ENCODE measurements around the gene GSTA1.
A peak's percentile ranks its signal among the peaks of the same experiment; 100 is the strongest.
"Not testable (repeated sequence)": the region's sequence is repeated elsewhere in the genome, so short reads cannot be mapped to it uniquely, and the experiment has no call there.

Gene GSTA1

GRCh38 chr6:52839124-52840055, 35.8 kb upstream of the GSTA1 start:
- no peak overlapping the region for H3K4me2 ChIP-seq (ENCODE audit: low read length)
- H3K56ac ChIP-seq (ENCODE audit: low read length): peak overlapping the region; percentile 70
- no peak overlapping the region for H3K18ac ChIP-seq (ENCODE audit: low read length)
- H2BK15ac ChIP-seq (replicated peaks; ENCODE audit: low read depth): no peak overlapping the region
- H4K5ac ChIP-seq (ENCODE audit: low read length): no peak overlapping the region
- H3K79me2 ChIP-seq (ENCODE audit: control insufficient read depth, insufficient read depth, low read length): no peaks in the 10 kb centered on the region
- DNase-seq: peak; percentile 93
- H3K4me1 ChIP-seq (ENCODE audit: control insufficient read depth, low read depth, low read length): no peaks in the 10 kb centered on the region
- no peak overlapping the region for H3K9ac ChIP-seq (ENCODE audit: low read length)
- no peaks in the 10 kb centered on the region for H3K79me1 ChIP-seq (ENCODE audit: low read length)
- no peak overlapping the region for H3K27ac ChIP-seq (ENCODE audit: low read depth, low read length)
- no peak overlapping the region for H2BK5ac ChIP-seq (ENCODE audit: low read length)
- WGBS (ENCODE audit: extremely low coverage, insufficient coverage, low lambda C conversion rate): no CpG with 5 or more reads among the region's 20 CpGs
- H3K36me3 ChIP-seq (ENCODE audit: control insufficient read depth, insufficient read depth, low read length): no peaks in the 10 kb centered on the region
- no peak overlapping the region for H3K4ac ChIP-seq (ENCODE audit: low read depth, low read length)
- H3K27me3 ChIP-seq (ENCODE audit: insufficient read depth, low read length, poor library complexity): no peaks in the 10 kb centered on the region
- no peak overlapping the region for H3K4me3 ChIP-seq (ENCODE audit: low read length)
- no peak overlapping the region for H2BK120ac ChIP-seq (ENCODE audit: low read depth, low read length)
- H3K23ac ChIP-seq (ENCODE audit: low read length): no peak overlapping the region
- no peak overlapping the region for H2AK5ac ChIP-seq (ENCODE audit: low read length)
- no peak overlapping the region for H4K8ac ChIP-seq (ENCODE audit: low read depth, low read length)

- Histone ChIP-seq H3K27ac (ENCODE audit: low read depth, low read length) (no peak overlapping the region), H2BK5ac (ENCODE audit: low read length) (no peak overlapping the region), H3K4me2 (ENCODE audit: low read length) (no peak overlapping the region), H2BK15ac (replicated peaks; ENCODE audit: low read depth) (no peak overlapping the region), H4K8ac (ENCODE audit: low read depth, low read length) (no peak overlapping the region), H3K9ac (ENCODE audit: low read length) (no peak overlapping the region), H2AK5ac (ENCODE audit: low read length) (no peak overlapping the region), H3K4me3 (ENCODE audit: low read length) (no peak overlapping the region), H3K27me3 (ENCODE audit: insufficient read depth, low read length, poor library complexity) (no peaks in the 10 kb centered on the region), H3K79me1 (ENCODE audit: low read length) (no peaks in the 10 kb centered on the region), H3K23ac (ENCODE audit: low read length) (no peak overlapping the region), H3K79me2 (ENCODE audit: control insufficient read depth, insufficient read depth, low read length) (no peaks in the 10 kb centered on the region), H3K4me1 (ENCODE audit: control insufficient read depth, low read depth, low read length) (no peaks in the 10 kb centered on the region), H3K4ac (ENCODE audit: low read depth, low read length) (no peak overlapping the region), H3K36me3 (ENCODE audit: control insufficient read depth, insufficient read depth, low read length) (no peaks in the 10 kb centered on the region), H3K18ac (ENCODE audit: low read length) (no peak overlapping the region), H4K5ac (ENCODE audit: low read length) (no peak overlapping the region), H2BK120ac (ENCODE audit: low read depth, low read length) (no peak overlapping the region), H3K56ac (ENCODE audit: low read length) (no peak overlapping the region)
- DNase-seq: no peak
- WGBS (ENCODE audit: extremely low coverage, insufficient coverage, low lambda C conversion rate): no CpG with 5 or more reads among the region's 1 CpG
Measured at GRCh38 chr6:52834481-52834880, 30.9 kb upstream of the GSTA1 start.

GRCh38 chr6:52830869-52831268, 27.3 kb upstream of the GSTA1 start:
- H2BK15ac ChIP-seq (replicated peaks; ENCODE audit: low read depth); H3K36me3 ChIP-seq (ENCODE audit: control insufficient read depth, insufficient read depth, low read length); H3K23ac ChIP-seq (ENCODE audit: low read length); DNase-seq; H3K56ac ChIP-seq (ENCODE audit: low read length); H3K79me2 ChIP-seq (ENCODE audit: control insufficient read depth, insufficient read depth, low read length); H3K27ac ChIP-seq (ENCODE audit: low read depth, low read length); H3K18ac ChIP-seq (ENCODE audit: low read length); H3K79me1 ChIP-seq (ENCODE audit: low read length); H3K9ac ChIP-seq (ENCODE audit: low read length); H3K4me3 ChIP-seq (ENCODE audit: low read length); H3K4me1 ChIP-seq (ENCODE audit: control insufficient read depth, low read depth, low read length); H2BK120ac ChIP-seq (ENCODE audit: low read depth, low read length); H4K5ac ChIP-seq (ENCODE audit: low read length); H2AK5ac ChIP-seq (ENCODE audit: low read length); H3K27me3 ChIP-seq (ENCODE audit: insufficient read depth, low read length, poor library complexity); H3K4me2 ChIP-seq (ENCODE audit: low read length); H4K8ac ChIP-seq (ENCODE audit: low read depth, low read length); H2BK5ac ChIP-seq (ENCODE audit: low read length); H3K4ac ChIP-seq (ENCODE audit: low read depth, low read length): not testable (repeated sequence)
- WGBS (ENCODE audit: extremely low coverage, insufficient coverage, low lambda C conversion rate): no CpG with 5 or more reads among the region's 4 CpGs

- no peak overlapping the region for H2BK120ac ChIP-seq (ENCODE audit: low read depth, low read length)
- no peaks in the 10 kb centered on the region for H3K4me1 ChIP-seq (ENCODE audit: control insufficient read depth, low read depth, low read length)
- H3K18ac ChIP-seq (ENCODE audit: low read length): no peak overlapping the region
- no peak overlapping the region for H3K23ac ChIP-seq (ENCODE audit: low read length)
- H3K4ac ChIP-seq (ENCODE audit: low read depth, low read length): no peak overlapping the region
- no CpG with 5 or more reads among the region's 37 CpGs for WGBS (ENCODE audit: extremely low coverage, insufficient coverage, low lambda C conversion rate)
- DNase-seq: no peak
- H3K79me2 ChIP-seq (ENCODE audit: control insufficient read depth, insufficient read depth, low read length): no peaks in the 10 kb centered on the region
- H3K56ac ChIP-seq (ENCODE audit: low read length): no peak overlapping the region
- no peak overlapping the region for H3K4me2 ChIP-seq (ENCODE audit: low read length)
- no peak overlapping the region for H3K9ac ChIP-seq (ENCODE audit: low read length)
- H3K27ac ChIP-seq (ENCODE audit: low read depth, low read length): no peak overlapping the region
- no peak overlapping the region for H4K8ac ChIP-seq (ENCODE audit: low read depth, low read length)
- no peaks in the 10 kb centered on the region for H3K36me3 ChIP-seq (ENCODE audit: control insufficient read depth, insufficient read depth, low read length)
- H4K5ac ChIP-seq (ENCODE audit: low read length): no peak overlapping the region
- H3K27me3 ChIP-seq (ENCODE audit: insufficient read depth, low read length, poor library complexity): no peaks in the 10 kb centered on the region
- no peak overlapping the region for H2BK5ac ChIP-seq (ENCODE audit: low read length)
- no peak overlapping the region for H2BK15ac ChIP-seq (replicated peaks; ENCODE audit: low read depth)
- H3K79me1 ChIP-seq (ENCODE audit: low read length): no peaks in the 10 kb centered on the region
- no peak overlapping the region for H3K4me3 ChIP-seq (ENCODE audit: low read length)
- no peak overlapping the region for H2AK5ac ChIP-seq (ENCODE audit: low read length)
Measured at GRCh38 chr6:52829046-52829817, 25.6 kb upstream of the GSTA1 start.

- H4K8ac ChIP-seq (ENCODE audit: low read depth, low read length); H3K27me3 ChIP-seq (ENCODE audit: insufficient read depth, low read length, poor library complexity); H2BK120ac ChIP-seq (ENCODE audit: low read depth, low read length); H3K4me2 ChIP-seq (ENCODE audit: low read length); H2BK5ac ChIP-seq (ENCODE audit: low read length); H3K18ac ChIP-seq (ENCODE audit: low read length); H3K4ac ChIP-seq (ENCODE audit: low read depth, low read length); H3K56ac ChIP-seq (ENCODE audit: low read length); H3K36me3 ChIP-seq (ENCODE audit: control insufficient read depth, insufficient read depth, low read length); H3K79me1 ChIP-seq (ENCODE audit: low read length); H2AK5ac ChIP-seq (ENCODE audit: low read length); H3K23ac ChIP-seq (ENCODE audit: low read length); H4K5ac ChIP-seq (ENCODE audit: low read length); H2BK15ac ChIP-seq (replicated peaks; ENCODE audit: low read depth); DNase-seq; H3K9ac ChIP-seq (ENCODE audit: low read length); H3K4me3 ChIP-seq (ENCODE audit: low read length); H3K79me2 ChIP-seq (ENCODE audit: control insufficient read depth, insufficient read depth, low read length); H3K4me1 ChIP-seq (ENCODE audit: control insufficient read depth, low read depth, low read length); H3K27ac ChIP-seq (ENCODE audit: low read depth, low read length): not testable (repeated sequence)
- WGBS (ENCODE audit: extremely low coverage, insufficient coverage, low lambda C conversion rate): no CpG with 5 or more reads among the region's 4 CpGs
Measured at GRCh38 chr6:52828621-52829020, 25.0 kb upstream of the GSTA1 start.
